GM19467 (cell line): ENCODE data around the gene SPRN.

Experiments
- ATAC-seq: cut with Tn5 transposase; IDR thresholded peaks from one replicate; pipeline ENCODE4 v1.9.1; 2021; ENCODE audit warnings: mild to moderate bottlenecking, moderate library complexity; ENCODE audit not compliant: unreplicated experiment

SPRN gene

DNA sequence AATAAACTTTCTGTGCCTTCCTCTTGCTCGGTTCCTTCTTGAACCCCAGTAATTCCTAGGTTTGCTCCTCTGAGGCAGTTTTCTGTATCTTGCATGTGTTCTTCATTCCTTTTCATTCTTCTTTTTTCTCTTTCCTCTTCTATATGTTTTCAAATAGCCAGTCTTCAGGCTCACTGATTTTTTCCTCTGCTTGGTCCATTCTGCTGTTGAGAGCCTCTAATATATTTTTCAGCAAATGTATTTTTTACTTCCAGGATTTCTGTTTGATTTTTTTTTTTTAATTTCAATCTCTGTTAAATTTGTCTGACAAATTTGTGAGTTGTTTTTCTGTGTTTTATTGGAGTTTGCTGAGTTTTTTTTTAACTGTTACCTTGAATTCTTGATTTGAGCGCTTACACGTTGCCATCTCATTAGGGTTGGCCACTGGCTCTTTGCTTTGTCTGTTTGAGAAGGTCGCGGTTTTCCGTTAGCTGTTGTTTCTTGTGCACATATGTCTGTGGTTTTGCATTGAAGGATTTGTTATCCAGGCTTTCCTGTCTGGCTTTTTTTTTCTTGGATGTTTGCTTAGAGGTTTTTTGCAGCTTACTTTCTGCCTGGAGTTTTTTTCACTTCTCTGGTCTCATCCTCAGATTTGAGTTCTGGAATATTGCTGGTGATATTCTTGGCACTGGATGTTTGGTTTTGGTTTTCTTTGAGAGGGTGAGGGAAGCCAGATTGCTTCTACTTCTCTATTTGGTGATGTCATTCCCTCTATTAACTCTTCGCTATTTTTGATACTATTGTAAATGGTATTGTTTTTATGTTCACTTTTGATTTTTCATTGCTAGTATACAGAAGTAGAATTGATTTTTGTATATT lies 12.7 kb downstream of the SPRN start:
- no peak for ATAC-seq

DNA sequence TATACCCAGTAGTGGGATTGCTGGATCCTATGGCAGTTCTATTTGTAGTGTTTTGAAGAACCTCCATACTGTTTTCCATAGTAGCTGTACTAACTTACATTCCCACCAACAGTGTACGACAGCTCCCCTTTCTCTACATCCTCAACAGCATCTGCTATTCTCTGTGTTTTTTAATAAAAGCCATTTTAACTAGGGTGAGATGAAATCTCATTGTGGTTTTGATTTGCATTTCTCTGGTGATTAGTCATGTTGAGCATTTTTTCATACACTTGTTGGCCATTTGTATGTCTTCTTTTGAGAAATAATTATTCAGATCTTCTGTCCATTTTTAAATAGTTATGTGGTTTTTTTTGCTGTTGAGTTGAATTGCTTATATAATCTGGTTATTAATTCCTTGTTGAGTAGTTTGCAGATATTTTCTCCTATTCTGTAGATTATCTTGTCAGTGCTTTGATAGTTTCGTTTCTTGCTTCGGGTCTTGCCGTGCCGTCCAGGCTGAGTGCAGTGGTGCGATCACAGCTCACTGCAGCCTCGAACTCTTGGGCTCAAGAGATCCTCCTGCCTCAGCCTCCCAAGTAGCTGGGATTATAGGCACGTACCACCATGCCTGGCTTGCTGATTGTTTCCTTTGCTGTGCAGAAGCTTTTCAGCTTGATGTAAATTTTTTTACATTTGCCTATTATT lies 18.4 kb downstream of the SPRN start:
- ATAC-seq: no peak

DNA sequence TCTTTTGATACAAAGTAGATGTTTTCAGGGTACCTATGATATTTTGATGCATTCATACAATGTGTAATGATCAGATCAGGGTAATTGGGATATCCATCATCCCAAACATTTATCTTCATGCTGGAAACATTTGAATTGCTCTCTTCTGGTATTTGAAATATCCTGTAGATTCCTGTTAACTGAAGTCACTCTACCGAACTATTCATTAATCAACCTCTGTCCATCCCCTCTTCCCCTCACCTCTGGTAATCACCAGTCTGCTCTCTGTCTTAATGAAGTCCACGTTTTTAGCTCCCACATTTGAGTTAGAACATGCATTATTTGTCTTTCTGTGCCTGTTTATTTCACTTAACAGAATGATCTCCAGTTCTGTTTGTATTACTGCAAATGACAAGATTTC lies 19.2 kb downstream of the SPRN start:
- ATAC-seq: no peak

DNA sequence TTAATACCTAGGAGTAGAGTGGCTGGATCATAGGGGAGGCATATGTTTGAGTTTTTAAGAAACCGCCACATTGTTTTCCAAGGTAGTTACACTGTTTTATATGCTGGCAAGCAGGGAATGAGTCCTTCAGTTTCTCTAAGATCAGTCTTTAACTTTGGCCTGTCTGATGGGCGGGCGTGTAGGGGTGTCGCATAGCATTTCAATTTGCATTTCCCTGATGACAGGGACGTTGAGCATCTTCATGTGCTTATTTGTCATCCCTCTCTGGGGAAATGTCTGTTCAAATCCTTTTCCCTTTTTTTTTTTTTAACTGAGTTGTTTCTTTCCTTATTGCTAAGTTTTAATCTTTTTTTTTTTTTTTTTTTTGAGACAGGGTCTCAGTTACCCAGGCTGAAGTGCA lies 20.6 kb downstream of the SPRN start:
- no peak for ATAC-seq

DNA sequence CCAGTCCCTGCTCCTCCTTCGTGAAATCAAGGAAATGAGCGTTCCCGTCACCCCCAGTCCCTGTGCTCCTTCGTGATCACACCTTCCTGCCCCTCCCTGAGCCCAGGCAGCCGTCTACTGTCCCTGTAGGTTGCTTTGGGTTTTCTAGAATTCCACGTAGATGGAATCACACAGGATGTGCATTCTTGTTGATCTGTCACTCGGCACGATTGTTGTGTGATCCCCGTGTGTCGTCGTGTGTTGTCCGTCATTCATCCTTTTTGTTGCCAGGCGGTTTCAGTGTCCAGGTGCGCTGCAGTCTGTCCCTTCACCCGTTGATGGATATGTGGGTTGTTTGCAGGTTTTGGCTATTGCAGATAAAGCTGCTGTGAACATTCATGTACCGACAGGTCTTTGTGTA lies 21.1 kb downstream of the SPRN start:
- no peak for ATAC-seq

DNA sequence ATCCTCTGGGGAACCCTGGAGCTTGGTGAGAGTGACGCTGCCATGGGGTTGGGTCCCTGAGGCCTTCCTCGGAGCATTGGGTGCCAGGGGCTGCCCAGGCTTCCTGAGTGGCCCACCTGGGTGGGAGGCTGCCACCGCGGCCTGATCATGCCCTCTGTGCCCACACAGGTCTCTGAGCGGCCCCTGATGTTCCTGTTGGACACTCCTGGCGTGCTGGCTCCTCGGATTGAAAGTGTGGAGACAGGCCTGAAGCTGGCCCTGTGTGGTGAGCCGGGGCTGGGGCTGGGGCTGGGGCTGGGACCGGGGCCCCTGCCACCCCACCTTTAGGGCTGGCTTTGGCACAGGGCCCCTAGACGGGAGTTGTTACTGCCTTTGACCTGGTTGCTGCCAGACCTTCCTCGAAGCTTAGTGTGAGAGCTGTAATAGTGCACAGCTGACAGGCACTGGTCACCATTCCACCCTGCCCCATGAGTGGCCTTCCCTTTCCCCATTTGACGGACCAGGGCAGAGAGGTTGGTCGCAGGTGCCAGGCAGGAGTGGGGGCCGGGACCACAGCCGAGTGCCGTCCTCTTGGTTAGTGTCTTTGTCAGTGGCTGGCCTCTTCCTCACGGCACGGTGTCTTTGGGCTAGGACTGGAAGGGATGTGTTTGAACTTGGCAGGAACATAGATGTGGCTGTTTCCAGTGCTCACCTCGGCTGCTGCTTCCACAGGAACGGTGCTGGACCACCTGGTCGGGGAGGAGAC lies 22.3 kb downstream of the SPRN start:
- no peak for ATAC-seq

DNA sequence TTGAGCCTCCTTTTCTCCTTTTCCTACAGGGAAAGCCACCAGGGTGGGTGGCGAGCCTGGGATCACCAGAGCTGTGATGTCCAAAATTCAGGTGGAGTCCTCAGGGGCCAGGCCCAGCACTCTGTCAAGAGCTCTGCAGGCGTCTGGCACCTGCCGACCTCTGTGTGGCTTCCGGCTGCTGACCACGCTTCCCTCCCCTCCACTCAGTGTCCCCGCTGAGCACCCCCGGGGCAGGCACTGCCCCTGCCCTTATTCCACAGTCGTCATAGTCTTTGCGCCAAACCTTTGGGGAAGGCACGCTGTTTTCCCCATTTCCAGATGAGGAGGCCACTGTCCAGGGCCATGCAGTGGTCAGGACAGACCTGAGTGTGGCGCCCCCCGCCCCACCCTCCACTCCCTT lies 22.9 kb downstream of the SPRN start:
- no peak for ATAC-seq

DNA sequence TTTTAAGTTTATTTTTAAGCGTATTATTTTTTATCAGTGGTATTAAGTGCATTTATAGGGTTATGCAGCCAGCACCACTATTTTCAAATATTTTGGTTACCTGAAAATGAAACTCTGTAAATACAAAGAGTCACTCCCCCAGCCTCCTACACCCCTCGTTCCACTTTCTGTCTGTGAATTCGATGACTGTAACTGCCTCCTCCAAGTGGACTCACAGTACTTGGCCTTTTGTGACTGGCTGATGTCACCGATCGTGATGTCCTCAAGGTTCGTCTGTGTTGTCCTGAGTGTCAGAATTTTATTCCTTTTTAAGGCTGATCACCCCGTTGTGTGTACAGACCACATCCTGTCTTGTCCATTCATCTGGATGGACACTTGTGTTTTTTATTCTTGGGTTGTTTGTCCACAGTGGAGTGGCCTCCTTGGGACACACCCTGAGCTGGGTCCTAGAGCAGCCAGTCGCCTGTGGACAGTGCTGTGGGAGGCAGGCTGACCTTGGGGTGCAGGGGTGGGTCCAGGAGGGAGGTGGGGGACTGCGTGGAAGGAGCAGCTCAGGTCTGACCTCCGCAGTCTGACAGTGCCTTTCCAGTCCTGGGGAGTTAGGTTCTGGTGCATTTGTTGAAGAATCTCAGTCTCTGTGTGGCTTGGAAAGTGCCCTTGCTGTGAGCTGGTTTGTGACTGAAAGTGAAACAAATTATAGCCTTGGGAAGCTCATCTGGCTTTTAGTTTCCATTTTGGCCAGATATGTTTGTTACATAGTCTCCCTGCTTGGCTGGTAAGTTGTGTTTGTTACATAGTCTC lies 23.6 kb downstream of the SPRN start:
- no peak for ATAC-seq

DNA sequence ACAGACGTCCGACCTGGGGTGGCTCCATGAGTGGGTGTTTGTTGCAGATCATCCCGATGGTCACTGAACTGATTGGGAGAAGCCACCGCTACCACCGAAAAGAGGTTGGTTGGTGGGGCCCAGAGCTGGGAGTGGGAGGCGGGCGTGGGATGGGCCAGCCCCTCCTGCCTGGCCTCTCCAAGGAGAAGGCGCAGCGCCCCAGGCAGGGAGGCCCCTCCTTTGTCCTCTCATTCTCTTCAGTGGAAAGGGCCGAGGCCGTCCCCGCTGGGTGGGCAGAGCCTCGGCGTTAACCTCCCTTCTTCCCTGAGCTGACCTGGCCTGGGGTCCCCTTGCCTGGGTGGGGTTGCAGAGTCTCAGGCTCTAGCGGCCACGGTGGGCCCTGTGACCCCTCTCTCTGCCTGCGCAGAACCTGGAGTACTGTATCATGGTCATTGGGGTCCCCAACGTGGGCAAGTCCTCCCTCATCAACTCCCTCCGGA lies 25.3 kb downstream of the SPRN start:
- ATAC-seq: no peak

DNA sequence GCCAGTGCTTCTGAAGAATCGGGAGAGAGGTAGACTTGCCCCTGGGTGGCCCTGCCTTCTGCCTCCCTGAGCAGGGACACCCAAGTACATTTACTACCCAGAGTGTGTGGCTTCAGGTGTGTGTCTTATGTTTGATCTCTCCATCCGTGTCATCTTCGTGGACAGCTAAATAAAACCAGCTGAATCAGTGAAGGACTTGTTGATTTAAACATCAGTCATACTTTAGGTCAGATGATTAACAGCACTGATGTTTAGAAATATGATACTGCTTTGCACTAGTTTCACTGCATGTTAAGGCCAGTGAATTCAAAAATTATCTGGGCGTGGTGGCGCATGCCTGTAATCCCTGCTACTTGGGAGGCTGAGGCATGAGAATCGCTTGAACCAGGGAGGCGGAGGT lies 26.5 kb downstream of the SPRN start:
- no peak for ATAC-seq

DNA sequence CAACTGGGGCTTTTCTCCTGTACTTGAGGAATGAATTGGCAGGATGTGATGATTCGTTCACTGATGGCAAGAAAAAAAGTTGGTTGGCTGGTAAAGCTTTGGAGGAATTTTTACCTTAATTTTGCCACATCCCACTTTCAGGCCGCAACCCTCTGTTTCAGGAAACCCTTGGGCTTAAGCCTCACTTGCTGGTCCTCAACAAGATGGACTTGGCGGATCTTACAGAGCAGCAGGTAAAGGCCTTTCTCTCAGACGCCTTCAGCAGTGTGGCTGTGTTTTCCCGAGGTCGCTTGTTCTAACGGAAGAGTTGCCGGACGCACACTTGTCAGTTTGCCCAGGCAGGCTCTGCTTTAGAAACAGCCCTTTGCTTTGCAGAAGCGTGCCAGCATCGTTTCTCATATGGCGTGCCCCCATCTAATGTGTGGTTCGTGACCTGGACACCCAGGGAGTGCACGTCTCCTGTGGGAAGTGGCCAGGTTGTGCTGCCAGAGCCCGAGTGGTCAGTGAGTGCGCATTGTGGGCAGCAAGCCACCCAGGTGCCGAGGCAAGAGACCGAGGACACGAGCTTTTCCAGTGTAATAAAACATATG lies 28.3 kb downstream of the SPRN start:
- ATAC-seq: no peak

DNA sequence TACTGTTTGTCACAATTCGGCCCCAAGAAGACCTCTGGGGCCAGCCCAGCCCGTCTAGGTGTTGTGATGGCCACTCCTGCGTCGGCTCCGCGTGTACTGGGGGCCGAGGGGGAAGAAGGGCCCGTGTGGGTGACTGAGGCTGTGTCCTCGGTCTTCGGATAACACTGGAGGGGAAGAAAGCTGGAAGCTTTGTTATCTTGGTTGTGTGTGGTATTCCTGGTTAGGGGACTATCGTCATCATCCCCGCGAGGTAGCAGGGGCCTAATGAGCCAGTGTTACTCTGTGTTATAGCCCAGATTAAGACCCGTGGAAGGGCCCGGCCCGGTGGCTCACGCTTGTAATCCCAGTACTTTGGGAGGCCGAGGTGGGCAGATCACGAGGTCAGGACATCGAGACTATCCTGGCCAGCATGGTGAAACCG lies 29.6 kb downstream of the SPRN start:
- ATAC-seq: no peak

DNA sequence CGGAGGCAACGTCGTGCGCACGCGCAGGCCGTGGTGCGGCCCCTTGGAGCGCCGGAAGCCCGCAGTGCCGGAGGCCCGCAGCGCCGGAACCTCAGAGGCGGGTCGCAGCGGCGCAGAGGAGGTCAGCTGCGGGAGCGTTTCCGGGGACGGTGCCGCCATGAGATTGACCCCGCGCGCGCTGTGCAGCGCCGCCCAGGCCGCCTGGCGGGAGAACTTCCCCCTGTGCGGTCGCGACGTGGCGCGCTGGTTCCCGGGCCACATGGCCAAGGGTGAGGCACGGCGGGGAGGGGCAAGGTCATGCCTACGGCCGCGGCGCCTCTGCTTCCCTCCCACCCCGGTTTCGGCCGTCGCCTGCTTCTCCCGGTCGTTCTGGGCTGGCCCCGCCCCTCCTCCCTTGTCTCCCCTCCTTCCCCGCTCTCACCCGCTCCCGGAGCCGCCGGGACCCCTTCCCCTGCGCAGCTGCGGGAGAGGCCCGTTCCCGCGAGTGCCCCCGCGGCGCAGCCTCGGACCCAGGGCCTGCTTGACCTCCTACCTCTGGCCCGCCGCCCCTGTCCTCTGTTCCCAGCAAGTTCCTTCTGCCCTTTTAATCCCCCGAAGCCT lies 30.3 kb downstream of the SPRN start, which contains the start of gene MTG1:
Gene MTG1, plus strand, starts transcription at position 94 of the 600 bp plus-strand sequence. Its CDS starts 64 bp downstream, at position 158.
- ATAC-seq: peak; percentile 70

DNA sequence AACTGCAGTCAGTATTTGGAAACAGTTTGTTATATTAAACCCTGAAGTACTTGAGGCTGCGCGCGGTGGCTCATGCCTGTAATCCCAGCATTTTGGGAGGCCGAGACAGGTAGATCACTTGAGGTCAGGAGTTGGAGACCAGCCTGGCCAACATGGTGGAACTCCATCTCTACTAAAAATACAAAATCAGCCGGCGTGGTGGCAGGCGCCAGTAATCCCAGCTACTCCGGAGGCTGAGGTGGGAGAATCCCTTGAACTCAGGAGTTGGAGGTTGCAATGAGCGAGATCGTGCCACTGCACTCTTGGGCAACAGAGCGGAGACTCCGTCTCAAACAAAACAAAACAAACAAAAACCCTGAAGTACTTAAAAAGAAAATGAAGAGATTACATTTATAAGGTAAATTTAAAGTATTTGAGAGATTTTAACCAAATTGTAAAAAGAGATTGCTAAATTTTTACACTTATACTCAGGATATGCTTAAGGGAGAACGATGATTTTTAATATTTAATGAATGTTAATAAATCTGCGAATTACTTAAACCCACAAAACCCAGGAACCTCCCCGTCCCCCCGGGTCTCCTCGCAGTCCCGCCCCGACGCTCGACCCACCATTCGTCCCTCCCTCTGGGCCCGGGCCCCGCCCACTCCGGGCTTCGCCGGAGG lies 30.9 kb downstream of the SPRN start:
- ATAC-seq: no peak

DNA sequence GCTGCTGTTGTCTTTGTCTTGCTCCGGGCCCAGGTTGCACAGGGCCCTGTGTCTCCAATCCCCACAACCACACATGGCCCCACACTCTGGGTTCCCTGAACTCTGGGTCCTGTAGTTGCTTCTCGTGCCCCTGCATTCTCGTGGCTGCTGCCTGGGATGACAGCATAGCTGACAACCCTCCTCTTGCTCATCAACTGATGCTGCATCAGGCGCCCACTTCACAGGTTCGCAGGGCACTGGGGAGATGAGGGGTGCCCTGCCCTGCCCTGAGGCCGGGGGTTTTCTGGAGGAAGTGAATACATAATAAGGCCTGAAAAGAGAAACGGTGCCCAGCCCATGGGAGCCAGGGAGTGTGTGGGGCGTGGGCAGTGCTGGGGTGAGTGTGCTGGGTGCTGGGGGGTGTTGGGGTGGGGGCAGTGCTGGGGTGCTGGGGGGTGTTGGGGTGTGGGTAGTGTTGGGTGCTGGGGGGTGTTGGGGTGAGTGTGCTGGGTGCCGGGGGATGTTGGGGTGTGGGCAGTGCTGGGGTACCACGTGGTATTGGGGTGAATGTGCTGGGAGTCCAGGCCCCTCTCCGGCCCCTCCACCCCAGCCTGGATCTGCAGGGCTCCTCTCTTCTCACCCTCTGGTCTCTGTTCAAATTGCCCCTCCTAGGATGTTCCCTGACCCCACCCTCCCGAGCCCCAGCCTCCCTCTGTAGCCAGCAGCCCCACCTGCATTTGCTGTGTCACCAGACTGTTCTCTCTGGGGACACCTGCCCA lies 32.5 kb downstream of the SPRN start:
- ATAC-seq: no peak

DNA sequence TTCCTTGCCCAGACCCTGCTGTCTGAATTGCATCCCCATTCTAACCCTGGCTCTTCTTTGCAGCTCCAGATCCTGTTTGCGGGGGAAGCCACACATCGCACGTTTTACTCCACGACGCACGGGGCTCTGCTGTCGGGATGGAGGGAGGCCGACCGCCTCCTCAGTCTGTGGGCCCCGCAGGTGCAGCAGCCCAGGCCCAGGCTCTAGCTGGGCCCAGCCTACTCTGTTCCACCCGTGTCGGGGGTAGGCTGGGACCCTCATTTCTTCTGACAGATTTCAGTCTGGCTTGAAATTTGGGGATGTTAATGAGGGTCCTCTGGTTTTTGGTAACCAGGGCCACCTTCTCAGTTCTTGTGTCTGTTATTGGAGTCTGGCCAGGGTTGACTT lies 33.2 kb downstream of the SPRN start:
- ATAC-seq: no peak

DNA sequence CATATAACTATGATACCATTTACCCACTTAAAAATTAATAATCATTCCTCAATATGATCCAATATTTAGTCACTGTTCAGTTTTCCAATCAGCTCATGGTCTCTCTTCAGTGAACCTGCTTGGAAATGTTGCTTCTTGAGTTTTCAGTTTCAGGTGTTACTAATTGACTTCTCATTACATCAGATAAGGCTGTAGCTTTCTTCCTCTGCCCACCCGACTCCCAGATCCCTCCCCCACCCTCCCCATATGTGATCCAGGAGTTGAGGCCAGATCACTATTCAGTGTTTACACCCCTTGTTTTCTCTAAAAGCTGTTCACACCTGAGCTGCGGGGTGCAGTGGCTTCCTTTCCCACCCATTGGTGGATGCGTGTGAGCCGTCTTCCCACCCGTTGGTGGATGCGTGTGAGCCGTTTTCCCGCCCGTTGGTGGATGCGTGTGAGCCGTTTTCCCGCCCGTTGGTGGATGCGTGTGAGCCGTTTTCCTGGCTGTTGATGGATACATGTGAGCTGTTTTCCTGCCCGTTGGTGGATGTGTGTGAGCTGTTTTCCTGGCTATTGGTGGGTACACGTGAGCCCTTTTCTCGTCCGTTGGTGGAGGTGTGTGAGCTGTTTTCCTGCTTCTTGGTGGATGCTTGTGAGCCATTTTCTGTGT lies 33.7 kb downstream of the SPRN start:
- no peak for ATAC-seq
